Endothelial cell of umbilical vein (primary cell): ENCODE data around the gene MACROD2. TPM values are rescaled to one million over a fixed set of nuclear protein-coding genes. Genes with fewer than 3 reads are reported as not detected.

Experiments used
- BruUV-seq: library from RNA; stranded (reverse); fragments of 400-500 nt; replicated peaks from 2 replicates; lab custom pipeline; 2021; lab: Mats Ljungman, UMichigan
- CTCF ChIA-PET: fragments of 300-600, 350-600 bp; sonication (Branson Sonifier 250); formaldehyde crosslinking; loops from one replicate; lab custom pipeline; 2021; ENCODE audit warnings: antibody characterized with exemption, inconsistent platforms; lab: Charles Lee
- POLR2A ChIA-PET: fragments of 300-600, 350-600 bp; sonication (Branson Sonifier 250); formaldehyde crosslinking; loops from one replicate; lab custom pipeline; 2021; ENCODE audit warnings: antibody characterized with exemption, inconsistent platforms; lab: Charles Lee
- DNase-seq: peaks from one replicate; pipeline ENCODE4 v3.0.0-alpha.2; 2011; ENCODE audit warnings: low read depth, low spot score
- FAIRE-seq: peaks from 2 replicates; lab custom pipeline; 2011; peaks lifted over from hg19 to GRCh38; lab: Jason Lieb, UNC
- H2AFZ ChIP-seq: 2 replicates; pipeline ENCODE4 v1.6.0; 2012; ENCODE audit warnings: low read depth, low read length, control low read depth, inconsistent platforms
- H3K27ac ChIP-seq: 2 replicates; pipeline ENCODE4 v1.5.1; 2011; ENCODE audit warnings: low read depth, mild to moderate bottlenecking, control low read depth, low read length, moderate library complexity; ENCODE audit not compliant: insufficient read depth
- H3K27me3 ChIP-seq, 2 experiments: 2 replicates each; pipeline versions ENCODE4 v1.6.0 to v1.6.1; 2011; ENCODE audit warnings: low read length in 2 of 2, mixed read lengths in 1 of 2; ENCODE audit not compliant: control insufficient read depth in 2 of 2, insufficient read depth in 2 of 2
- H3K36me3 ChIP-seq, 2 experiments: 2 replicates in 1 of 2; 3 replicates in 1 of 2; pipeline ENCODE4 v1.5.1; 2011; ENCODE audit warnings: low read length in 2 of 2, mild to moderate bottlenecking in 1 of 2, moderate library complexity in 1 of 2; ENCODE audit not compliant: control insufficient read depth in 2 of 2, insufficient read depth in 2 of 2; ENCODE audit errors: extremely low read depth in 1 of 2
- H3K4me1 ChIP-seq: 3 replicates; pipeline ENCODE4 v1.5.1; 2011; ENCODE audit warnings: mild to moderate bottlenecking, low read length; ENCODE audit not compliant: control insufficient read depth, insufficient read depth; ENCODE audit errors: extremely low read depth
- H3K4me2 ChIP-seq: 2 replicates; pipeline ENCODE4 v1.6.1; 2011; ENCODE audit warnings: low read length, control low read depth, mixed read lengths; ENCODE audit not compliant: insufficient read depth
- H3K4me3 ChIP-seq, 3 experiments: fragments of 200-600 bp in 1 of 3; sonication (generic), shearing (Covaris generic) in 1 of 3; replicated peaks in 1 of 3; 2 replicates each; pipeline ENCODE4 v1.5.1; 2011 to 2016; ENCODE audit warnings: control low read depth in 3 of 3, low read length in 3 of 3, mild to moderate bottlenecking in 2 of 3, inconsistent platforms in 1 of 3, low read depth in 1 of 3, moderate library complexity in 1 of 3; ENCODE audit not compliant: insufficient read depth in 1 of 3
- H3K79me2 ChIP-seq: 2 replicates; pipeline ENCODE4 v1.6.0; 2012; ENCODE audit warnings: low read length, inconsistent platforms; ENCODE audit not compliant: control insufficient read depth, insufficient read depth
- H3K9ac ChIP-seq: replicated peaks from 2 replicates; pipeline ENCODE3; 2011; ENCODE audit warnings: low read length, control low read depth; ENCODE audit not compliant: insufficient read depth; ENCODE audit errors: extremely low read depth
- H3K9me1 ChIP-seq: replicated peaks from 3 replicates; pipeline ENCODE4 v1.6.0; 2011; ENCODE audit warnings: mild to moderate bottlenecking, low read length; ENCODE audit not compliant: control insufficient read depth, insufficient read depth; ENCODE audit errors: extremely low read depth
- H3K9me3 ChIP-seq: replicated peaks from 2 replicates; pipeline ENCODE4 v1.5.1; 2012; ENCODE audit warnings: low read length, inconsistent platforms; ENCODE audit not compliant: control insufficient read depth, insufficient read depth
- H4K20me1 ChIP-seq: replicated peaks from 2 replicates; pipeline ENCODE3; 2011; ENCODE audit warnings: mild to moderate bottlenecking, low read length; ENCODE audit not compliant: control insufficient read depth, insufficient read depth; ENCODE audit errors: extremely low read depth
- CTCF ChIP-seq, 2 donors: IDR thresholded peaks; 1 replicate in 1 of 2; 2 replicates in 1 of 2; pipeline ENCODE4 v1.5.1; 2011; ENCODE audit warnings: low read length in 2 of 2, mild to moderate bottlenecking in 2 of 2, moderate library complexity in 2 of 2, control low read depth in 1 of 2, inconsistent platforms in 1 of 2, low read depth in 1 of 2; ENCODE audit not compliant: insufficient read depth in 1 of 2; ENCODE audit errors: extremely low read depth in 1 of 2
- EZH2 ChIP-seq: IDR thresholded peaks from 2 replicates; pipeline ENCODE4 v1.6.1; 2012; ENCODE audit warnings: borderline replicate concordance, low read depth, mild to moderate bottlenecking, moderate library complexity, low read length, inconsistent platforms; ENCODE audit not compliant: severe bottlenecking
- FOS ChIP-seq: IDR thresholded peaks from 2 replicates; pipeline ENCODE4 v1.6.1; 2011; ENCODE audit warnings: mild to moderate bottlenecking, low read length, moderate library complexity, borderline replicate concordance; ENCODE audit not compliant: insufficient read depth
- GATA2 ChIP-seq: IDR thresholded peaks from 2 replicates; pipeline ENCODE4 v1.7.0; 2011; ENCODE audit warnings: low read depth, mild to moderate bottlenecking, moderate library complexity, mixed read lengths, low read length; ENCODE audit not compliant: insufficient read length, insufficient read depth
- JUN ChIP-seq: IDR thresholded peaks from 2 replicates; pipeline ENCODE4 v1.6.1; 2011; ENCODE audit warnings: borderline replicate concordance, low read depth; ENCODE audit not compliant: insufficient read length, insufficient read depth
- MAX ChIP-seq: IDR thresholded peaks from 2 replicates; pipeline ENCODE4 v1.6.1; 2011; ENCODE audit not compliant: insufficient read depth, insufficient read length
- MYC ChIP-seq: IDR thresholded peaks from one replicate; pipeline ENCODE4 v1.6.1; 2011; ENCODE audit warnings: mild to moderate bottlenecking, low read depth, low read length
- POLR2A ChIP-seq: IDR thresholded peaks from 2 replicates; pipeline ENCODE4 v1.6.1; 2012; ENCODE audit warnings: low read depth, mild to moderate bottlenecking, control low read depth, low read length
- dilution Hi-C: fragments of 300-500 bp; cut with MboI; formaldehyde crosslinking; loops from one replicate; pipeline ENCODE4 v1.15.0; 2019; ENCODE audit warnings: low sequenced_read_pairs; ENCODE audit not compliant: extremely low pct_ligation_motif_present
- intact Hi-C: fragments of 100-400 bp; cut with micrococcal nuclease; formaldehyde crosslinking; loops from one replicate; pipeline ENCODE4 v1.10.0; 2022
- polyA plus RNA-seq, 4 experiments: library from polyadenylated mRNA; depleted of rRNA in 3 of 4; stranded (reverse) in 3 of 4; unstranded in 1 of 4; fragments of >200 nt; gene quantifications; 2 replicates each; pipeline versions ENCODE4 v1.2.1 to v1.2.3, GENCODE V29; 2011 to 2012; ENCODE audit warnings: missing spikeins in 1 of 4
- total RNA-seq: library from RNA; stranded (reverse); gene quantifications from 2 replicates; pipeline ENCODE4 v1.2.3, GENCODE V29; 2021

Gene MACROD2
- total and polyA plus RNA-seq, 2 donors (not counting 3 experiments of a cell fraction or from before 2014, with no cell fraction given): 0.11 to 0.73 TPM

- TF ChIP-seq FOS: no peak
- peak in 1 of 2 donors; percentile 2 for TF ChIP-seq CTCF (IDR thresholded peaks at IDR 0.05; ENCODE audit: extremely low read depth in 1 of 2, insufficient read depth in 1 of 2, low read depth in 1 of 2, low read length in 2 of 2)
- intact Hi-C loops: no loop called here
- CTCF ChIA-PET: no interaction called here
- Histone ChIP-seq H3K9me1 (no peaks in the 10 kb centered on the region), H3K4me2 (no peak overlapping the region), H3K9me3 (no peaks in the 10 kb centered on the region), H3K4me1 (no peaks in the 10 kb centered on the region), H3K79me2 (no peaks in the 10 kb centered on the region), H2AFZ (no peak overlapping the region), H3K4me3 (no peak overlapping the region), H3K36me3 (no peaks in the 10 kb centered on the region), H3K9ac (no peak overlapping the region), H4K20me1 (no peaks in the 10 kb centered on the region), H3K27ac (no peak overlapping the region), H3K27me3 (no peaks in the 10 kb centered on the region)
- no peak for FAIRE-seq
- dilution Hi-C loops: no loop called here
- DNase-seq: no peak
- no TSS peak for BruUV-seq
- POLR2A ChIA-PET: no interaction called here
Measured at GRCh38 chr20:14264869-14265268, 269.6 kb downstream of the MACROD2 start.

GRCh38 chr20:14266246-14266645 is 270.9 kb downstream of the MACROD2 start:
- intact Hi-C loops: no loop called here
- H3K9me1 ChIP-seq: no peaks in the 10 kb centered on the region
- H3K4me2 ChIP-seq: no peak overlapping the region
- H3K9ac ChIP-seq: no peak overlapping the region
- no peaks in the 10 kb centered on the region for H3K9me3 ChIP-seq
- FAIRE-seq (no peak), DNase-seq (no peak)
- TF ChIP-seq GATA2 (no peak), MYC (no peak), MAX (no peak), FOS (no peak), CTCF (IDR thresholded peaks at IDR 0.05; ENCODE audit: extremely low read depth in 1 of 2, insufficient read depth in 1 of 2, low read depth in 1 of 2, low read length in 2 of 2) (no peak), EZH2 (no peak), JUN (no peak), POLR2A (no peak)
- H3K4me3 ChIP-seq: no peak overlapping the region
- H3K79me2 ChIP-seq: no peaks in the 10 kb centered on the region
- H3K27me3 ChIP-seq: no peaks in the 10 kb centered on the region
- no peak overlapping the region for H2AFZ ChIP-seq
- H3K4me1 ChIP-seq: no peaks in the 10 kb centered on the region
- dilution Hi-C loops: no loop called here
- ChIA-PET POLR2A (no interaction called here), CTCF (no interaction called here)
- BruUV-seq: no TSS peak
- no peaks in the 10 kb centered on the region for H4K20me1 ChIP-seq
- no peak overlapping the region for H3K27ac ChIP-seq
- H3K36me3 ChIP-seq: no peaks in the 10 kb centered on the region
